ENCODE data around the gene LIN28A.

DNA sequence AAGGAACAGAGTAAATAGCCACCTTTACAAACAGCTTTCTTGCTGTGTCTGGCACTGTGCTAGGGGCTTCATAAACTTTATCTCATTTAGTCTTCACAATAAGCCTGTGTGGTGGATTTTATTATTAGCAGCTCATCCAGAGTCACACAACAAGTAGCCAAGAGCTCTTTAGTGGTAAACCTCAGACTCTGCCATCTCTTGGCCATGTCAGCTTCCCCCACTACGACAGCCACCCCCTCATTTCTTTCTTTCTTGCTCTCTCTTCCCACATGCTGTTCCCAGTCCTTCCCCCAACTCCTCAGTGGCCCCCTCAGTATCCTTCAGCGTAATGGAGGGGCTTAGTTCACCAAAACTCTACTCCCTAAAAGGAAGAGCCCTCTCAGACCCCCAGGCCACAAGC, 36.8 kb upstream of the LIN28A start:
- TF ChIP-seq POLR2AphosphoS5 (IDR thresholded peaks at IDR 0.05; ENCODE audit: low read depth, low read length) (no peak), FOXP2 (optimal IDR thresholded peaks at IDR 0.05; ENCODE audit: borderline replicate concordance, extremely low read depth, extremely low read length, insufficient read depth) (no peak), TAF1 (IDR thresholded peaks at IDR 0.05; ENCODE audit: borderline replicate concordance, insufficient read depth, low read length) (no peak), SIN3A (IDR thresholded peaks at IDR 0.05; ENCODE audit: borderline replicate concordance, insufficient read depth, low read length) (no peak)
- TF ChIP-seq, protein P1, sequence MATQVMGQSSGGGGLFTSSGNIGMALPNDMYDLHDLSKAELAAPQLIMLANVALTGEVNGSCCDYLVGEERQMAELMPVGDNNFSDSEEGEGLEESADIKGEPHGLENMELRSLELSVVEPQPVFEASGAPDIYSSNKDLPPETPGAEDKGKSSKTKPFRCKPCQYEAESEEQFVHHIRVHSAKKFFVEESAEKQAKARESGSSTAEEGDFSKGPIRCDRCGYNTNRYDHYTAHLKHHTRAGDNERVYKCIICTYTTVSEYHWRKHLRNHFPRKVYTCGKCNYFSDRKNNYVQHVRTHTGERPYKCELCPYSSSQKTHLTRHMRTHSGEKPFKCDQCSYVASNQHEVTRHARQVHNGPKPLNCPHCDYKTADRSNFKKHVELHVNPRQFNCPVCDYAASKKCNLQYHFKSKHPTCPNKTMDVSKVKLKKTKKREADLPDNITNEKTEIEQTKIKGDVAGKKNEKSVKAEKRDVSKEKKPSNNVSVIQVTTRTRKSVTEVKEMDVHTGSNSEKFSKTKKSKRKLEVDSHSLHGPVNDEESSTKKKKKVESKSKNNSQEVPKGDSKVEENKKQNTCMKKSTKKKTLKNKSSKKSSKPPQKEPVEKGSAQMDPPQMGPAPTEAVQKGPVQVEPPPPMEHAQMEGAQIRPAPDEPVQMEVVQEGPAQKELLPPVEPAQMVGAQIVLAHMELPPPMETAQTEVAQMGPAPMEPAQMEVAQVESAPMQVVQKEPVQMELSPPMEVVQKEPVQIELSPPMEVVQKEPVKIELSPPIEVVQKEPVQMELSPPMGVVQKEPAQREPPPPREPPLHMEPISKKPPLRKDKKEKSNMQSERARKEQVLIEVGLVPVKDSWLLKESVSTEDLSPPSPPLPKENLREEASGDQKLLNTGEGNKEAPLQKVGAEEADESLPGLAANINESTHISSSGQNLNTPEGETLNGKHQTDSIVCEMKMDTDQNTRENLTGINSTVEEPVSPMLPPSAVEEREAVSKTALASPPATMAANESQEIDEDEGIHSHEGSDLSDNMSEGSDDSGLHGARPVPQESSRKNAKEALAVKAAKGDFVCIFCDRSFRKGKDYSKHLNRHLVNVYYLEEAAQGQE (IDR thresholded peaks at IDR 0.05; ENCODE audit: insufficient read depth in 1 of 2, low read depth in 2 of 2, low read length in 2 of 2), result no peak
